Upper lobe of left lung (tissue), 4 donors: ENCODE data around the gene DEFB132.

Source experiments
- POLR2A ChIP-seq, 4 donors: fragments of 450-650 bp; IDR thresholded peaks; one replicate each; pipeline ENCODE4 v1.5.1; 2016 to 2017; ENCODE audit warnings: antibody characterized with exemption in 4 of 4, mild to moderate bottlenecking in 2 of 4
- TF ChIP-seq, protein P1 (sequence below), 6 experiments: fragments of 450-650 bp in 4 of 6; fragments of 200-600 bp in 2 of 6; sonication (generic) in 2 of 6; IDR thresholded peaks; one replicate each; pipeline ENCODE4 v1.5.1; 2016 to 2019; ENCODE audit warnings: antibody characterized with exemption in 6 of 6

DNA sequence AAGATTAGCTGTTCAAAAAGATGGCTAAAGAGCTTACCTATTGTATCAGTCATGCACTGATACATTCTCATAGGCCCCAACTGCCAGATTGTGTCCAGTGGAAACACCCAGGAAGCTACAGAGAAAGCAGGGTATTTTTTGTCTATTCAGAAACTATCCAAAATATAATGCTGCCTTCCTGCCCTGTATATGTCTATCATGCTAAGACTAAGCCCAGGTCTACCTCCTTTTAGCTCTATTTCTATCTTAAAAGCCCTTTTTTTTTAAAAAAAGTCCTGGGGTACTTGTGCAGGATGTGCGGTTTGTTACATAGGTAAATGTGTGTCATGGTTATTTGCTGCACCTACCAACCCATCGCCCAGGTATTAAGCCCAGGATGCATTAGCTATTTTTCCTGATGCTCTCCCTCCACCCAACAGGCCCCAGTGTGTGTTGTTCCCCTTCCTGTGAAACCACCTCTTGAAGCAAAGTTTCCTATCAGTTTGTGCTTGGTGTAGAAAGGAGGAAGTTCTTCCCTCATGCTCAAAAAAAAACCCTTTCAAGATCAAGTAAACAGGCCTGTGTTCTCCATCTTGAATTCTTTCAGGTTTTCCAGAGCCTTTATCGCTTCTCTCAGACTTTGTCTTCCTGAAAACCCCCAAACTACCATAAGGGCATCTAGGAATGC, 30.0 kb upstream of the DEFB132 start:
- TF ChIP-seq, protein P1, sequence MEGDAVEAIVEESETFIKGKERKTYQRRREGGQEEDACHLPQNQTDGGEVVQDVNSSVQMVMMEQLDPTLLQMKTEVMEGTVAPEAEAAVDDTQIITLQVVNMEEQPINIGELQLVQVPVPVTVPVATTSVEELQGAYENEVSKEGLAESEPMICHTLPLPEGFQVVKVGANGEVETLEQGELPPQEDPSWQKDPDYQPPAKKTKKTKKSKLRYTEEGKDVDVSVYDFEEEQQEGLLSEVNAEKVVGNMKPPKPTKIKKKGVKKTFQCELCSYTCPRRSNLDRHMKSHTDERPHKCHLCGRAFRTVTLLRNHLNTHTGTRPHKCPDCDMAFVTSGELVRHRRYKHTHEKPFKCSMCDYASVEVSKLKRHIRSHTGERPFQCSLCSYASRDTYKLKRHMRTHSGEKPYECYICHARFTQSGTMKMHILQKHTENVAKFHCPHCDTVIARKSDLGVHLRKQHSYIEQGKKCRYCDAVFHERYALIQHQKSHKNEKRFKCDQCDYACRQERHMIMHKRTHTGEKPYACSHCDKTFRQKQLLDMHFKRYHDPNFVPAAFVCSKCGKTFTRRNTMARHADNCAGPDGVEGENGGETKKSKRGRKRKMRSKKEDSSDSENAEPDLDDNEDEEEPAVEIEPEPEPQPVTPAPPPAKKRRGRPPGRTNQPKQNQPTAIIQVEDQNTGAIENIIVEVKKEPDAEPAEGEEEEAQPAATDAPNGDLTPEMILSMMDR (IDR thresholded peaks at IDR 0.05): no peak
- no peak for TF ChIP-seq POLR2A (IDR thresholded peaks at IDR 0.05)
